Left cardiac atrium (tissue), 4 donors: Measurements from ENCODE around the gene LMAN2. TPM values are rescaled to one million over a fixed set of nuclear protein-coding genes. Genes with fewer than 3 reads are reported as not detected.

Experiments used
- ATAC-seq, 2 donors: fragments of 200-7000 bp; cut with Tn5 transposase; one replicate each; pipeline ENCODE4 v1.9.1; 2020; ENCODE audit warnings: mild to moderate bottlenecking in 2 of 2, moderate library complexity in 2 of 2
- DNase-seq: peaks from one replicate; pipeline ENCODE4 v3.0.0-alpha.2; 2020
- intact Hi-C, 2 donors: fragments of 100-400 bp; cut with DNase I; formaldehyde crosslinking; loops; one replicate each; pipeline versions ENCODE4 v1.14.1 to v1.15.1; 2022 to 2023
- long read RNA-seq: library from polyadenylated mRNA; unstranded; transcript quantifications from one replicate; pipeline ENCODE4 v2.0.0, GENCODE V29; 2021
- total RNA-seq, 2 donors: library from RNA; stranded (reverse); fragmentation: NEBNext Ultra II Directional; extraction: Animal tissue kit (Norgen Biotek cat#: 25700); gene quantifications; one replicate each; pipeline ENCODE4 v1.2.1, GENCODE V29; 2021
- donor health status: DM: no; HTN: yes; CAD: no.
- donor health status: DM: no; HTN: yes; CAD: no; lungs with severe emphysema.
- donor health status: DM: yes; HTN: yes; CAD: no.
- donor health status: Dilated cardiomyopathy.

Gene LMAN2, protein sequence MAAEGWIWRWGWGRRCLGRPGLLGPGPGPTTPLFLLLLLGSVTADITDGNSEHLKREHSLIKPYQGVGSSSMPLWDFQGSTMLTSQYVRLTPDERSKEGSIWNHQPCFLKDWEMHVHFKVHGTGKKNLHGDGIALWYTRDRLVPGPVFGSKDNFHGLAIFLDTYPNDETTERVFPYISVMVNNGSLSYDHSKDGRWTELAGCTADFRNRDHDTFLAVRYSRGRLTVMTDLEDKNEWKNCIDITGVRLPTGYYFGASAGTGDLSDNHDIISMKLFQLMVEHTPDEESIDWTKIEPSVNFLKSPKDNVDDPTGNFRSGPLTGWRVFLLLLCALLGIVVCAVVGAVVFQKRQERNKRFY
- total RNA-seq: 10 to 100 TPM; 76.4 to 77.7 TPM
- long read RNA-seq, transcript LMAN2-201 (8 exons, 1,800 nt): major isoform, 186 of 196 reads
- long read RNA-seq, partial matches to known transcripts: 1 of 196 reads
- long read RNA-seq, other reads (novel, unspliced or antisense): 6 of 196 reads

DNA sequence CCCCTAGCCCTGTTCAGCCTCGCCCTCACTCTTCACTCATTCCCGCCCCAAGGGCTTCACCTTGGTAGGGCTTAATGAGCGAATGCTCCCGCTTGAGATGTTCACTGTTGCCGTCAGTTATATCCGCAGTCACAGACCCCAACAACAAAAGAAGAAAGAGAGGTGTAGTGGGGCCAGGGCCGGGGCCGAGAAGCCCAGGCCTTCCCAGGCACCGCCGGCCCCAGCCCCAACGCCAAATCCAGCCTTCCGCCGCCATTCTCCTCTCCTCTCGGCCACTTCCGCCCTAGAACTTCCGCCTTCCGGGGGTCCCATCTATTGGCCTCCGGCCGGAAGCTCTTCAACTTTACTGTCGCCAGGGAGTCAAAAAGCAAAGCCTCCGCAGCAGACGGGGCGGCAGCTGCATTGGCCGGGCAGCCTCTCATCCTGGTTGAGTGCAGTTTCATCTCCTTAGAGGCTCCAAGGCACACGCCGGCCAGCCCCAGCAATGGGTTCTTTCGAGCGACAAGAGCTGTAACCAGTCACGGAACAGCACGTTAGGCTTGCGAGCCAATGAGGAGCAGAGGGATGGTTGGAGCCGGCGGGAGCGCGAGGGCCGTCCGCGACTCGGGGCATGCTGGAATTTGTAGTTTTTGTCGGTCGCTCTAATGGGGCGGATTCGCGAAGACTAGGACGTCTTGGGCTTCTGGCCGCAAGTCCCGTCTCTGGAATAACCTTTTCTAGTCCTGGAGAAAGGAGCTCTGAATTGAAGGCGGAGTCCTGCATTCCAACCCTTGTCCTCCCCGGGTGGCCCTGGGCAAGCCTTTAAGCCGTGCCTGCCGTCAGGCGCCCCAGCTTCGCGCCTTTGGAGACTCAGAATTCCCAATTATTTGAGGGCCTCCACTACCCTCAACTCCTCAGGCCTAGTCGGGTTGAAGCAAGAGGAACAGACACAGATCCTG is at the start of gene LMAN2:
LMAN2 (minus strand) TSS at position 277 of the 938 bp plus-strand sequence; CDS start at position 256, 21 bp downstream.
- intact Hi-C loops: no loop called here
- peak; percentile 99 for ATAC-seq
- DNase-seq: peak; percentile 95

DNA sequence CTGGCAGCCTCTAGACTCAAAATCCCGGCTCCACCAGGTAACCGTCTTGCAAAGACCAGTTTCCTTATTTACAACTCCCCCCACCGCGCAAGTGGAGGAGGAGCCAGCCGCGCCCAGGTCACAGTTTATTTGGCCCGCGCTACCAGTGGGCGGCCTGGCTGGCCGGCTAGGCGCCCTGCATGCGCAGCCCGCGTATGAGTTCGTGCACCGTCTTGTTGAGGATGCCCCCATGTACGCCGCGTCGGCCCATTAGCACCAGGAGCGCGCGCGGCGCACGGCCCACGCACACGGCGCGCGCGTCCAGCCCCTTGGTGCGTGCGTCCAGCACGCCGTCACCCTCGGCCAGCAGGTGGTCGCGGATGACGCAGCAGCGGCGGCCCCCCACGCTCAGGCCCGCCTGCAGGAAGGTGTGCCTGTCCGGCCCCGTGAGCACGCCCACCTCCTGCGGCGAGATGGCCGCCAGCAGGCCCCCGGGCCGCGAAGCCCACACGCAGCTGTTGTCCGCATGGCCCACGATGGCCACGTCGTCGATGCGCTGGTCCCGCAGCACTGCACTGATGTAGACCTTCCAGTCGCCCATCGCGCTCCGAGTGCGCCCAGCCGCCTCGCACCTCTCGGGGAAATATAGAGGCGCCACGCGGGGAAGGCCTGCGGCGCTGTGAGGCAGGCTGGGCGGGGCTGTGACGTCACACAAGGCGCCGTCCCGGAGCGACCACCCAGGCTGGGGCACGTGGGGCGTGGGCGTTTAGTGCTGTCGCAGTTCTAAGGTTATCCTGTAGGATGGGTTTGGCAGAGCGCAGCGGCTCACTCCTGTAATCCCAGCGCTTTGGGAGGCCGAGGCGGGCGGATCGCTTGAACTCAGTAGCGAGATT is 48.8 kb upstream of the LMAN2 start, which contains the start of gene PFN3:
PFN3 (minus strand) TSS at position 665 of the 872 bp plus-strand sequence; CDS start at position 580, 85 bp downstream.
- intact Hi-C loops: loop anchor here in 1 of 2 donors (10.0 kb wide), 1 partner anchor 665 kb away; no protein-coding TSS in a partner anchor
- ATAC-seq (no peak), DNase-seq (peak; percentile 45)

DNA sequence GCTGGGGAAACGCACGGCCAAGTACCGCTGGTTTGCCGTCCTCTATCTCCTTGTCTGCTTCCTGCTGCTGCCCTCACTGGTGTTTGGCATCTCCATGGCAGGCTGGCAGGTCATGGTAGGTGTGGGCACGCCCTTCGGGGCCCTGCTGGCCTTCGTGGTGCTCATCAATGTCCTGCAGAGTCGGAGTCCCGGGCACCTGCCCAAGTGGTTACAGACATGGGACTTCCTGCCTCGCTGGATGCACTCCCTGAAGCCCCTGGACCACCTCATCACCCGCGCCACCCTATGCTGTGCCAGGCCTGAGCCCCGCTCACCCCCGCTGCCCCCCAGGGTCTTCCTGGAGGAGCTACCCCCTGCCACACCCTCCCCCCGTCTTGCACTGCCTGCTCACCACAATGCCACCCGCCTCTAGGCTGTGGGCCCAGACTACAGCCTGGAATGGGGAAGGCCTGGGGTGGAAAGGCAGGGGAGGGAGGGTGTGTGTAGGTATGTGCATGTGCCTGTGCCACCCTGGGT is 46.5 kb upstream of the LMAN2 start:
- intact Hi-C loops: loop anchor here in 1 of 2 donors (10.0 kb wide), 1 partner anchor 667 kb away; no protein-coding TSS in a partner anchor
- DNase-seq (no peak), ATAC-seq (no peak)

DNA sequence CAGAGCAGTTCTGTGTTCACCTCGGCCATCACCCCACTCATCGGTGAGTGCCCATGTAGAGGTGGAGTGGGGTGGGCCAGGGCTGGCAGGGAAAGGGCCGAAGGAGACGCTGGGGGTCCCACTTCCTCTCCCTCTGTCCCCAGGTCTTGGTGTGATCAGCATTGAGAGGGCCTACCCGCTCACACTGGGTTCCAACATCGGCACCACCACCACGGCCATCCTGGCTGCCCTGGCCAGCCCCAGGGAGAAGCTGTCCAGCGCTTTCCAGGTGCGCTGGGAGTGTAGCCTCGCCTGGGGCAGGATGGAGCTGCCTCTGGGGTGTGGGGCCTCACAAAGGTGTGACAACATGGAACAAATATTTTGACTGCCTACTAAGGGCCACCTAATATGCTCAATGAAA is 45.3 kb upstream of the LMAN2 start:
- DNase-seq (no peak), ATAC-seq (no peak)
- intact Hi-C loops: loop anchor here in 1 of 2 donors (10.0 kb wide), 1 partner anchor 668 kb away; no protein-coding TSS in a partner anchor

DNA sequence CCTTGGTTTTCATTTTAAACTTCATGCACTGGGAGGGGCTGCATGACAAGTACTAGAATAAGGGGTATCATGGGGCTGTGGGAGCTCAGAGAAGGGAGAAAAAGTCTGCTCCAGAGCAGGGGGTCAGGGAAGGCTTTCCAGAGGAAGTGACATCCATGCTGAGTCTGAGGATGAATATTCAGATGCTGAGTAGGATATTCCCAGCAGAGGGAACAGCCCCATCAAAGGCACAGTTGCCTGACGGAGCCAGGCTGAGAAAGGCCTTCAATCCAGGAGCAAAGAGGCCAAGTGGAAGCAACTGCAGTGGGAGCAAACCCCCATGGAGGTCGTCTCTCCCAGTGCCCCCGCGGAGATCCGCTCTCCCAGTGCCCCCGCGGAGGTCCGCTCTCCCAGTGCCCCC is 44.6 kb upstream of the LMAN2 start:
- DNase-seq (no peak), ATAC-seq (no peak)
- intact Hi-C loops: loop anchor here in 1 of 2 donors (10.0 kb wide), 1 partner anchor 669 kb away; no protein-coding TSS in a partner anchor

DNA sequence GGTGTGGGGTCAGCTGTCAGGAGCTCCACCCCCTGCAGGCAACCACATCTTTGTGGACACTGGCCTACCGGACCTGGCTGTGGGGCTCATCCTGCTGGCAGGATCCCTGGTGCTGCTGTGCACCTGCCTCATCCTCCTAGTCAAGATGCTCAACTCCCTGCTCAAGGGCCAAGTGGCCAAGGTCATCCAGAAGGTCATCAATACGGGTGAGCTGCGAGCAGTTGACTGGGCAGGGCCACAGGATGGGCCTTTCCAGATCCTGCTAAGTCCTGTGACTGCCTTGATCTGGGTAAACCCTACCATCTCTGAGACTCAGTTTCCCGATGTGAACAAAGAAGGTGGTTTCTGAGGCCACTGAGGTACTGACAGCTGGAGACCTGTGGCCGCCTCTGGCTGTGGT is 42.5 kb upstream of the LMAN2 start:
- no peak for ATAC-seq
- intact Hi-C loops: loop anchor here (5.0 to 10.0 kb wide), 2 partner anchors 58 to 671 kb away; no protein-coding TSS in a partner anchor
- no peak for DNase-seq

DNA sequence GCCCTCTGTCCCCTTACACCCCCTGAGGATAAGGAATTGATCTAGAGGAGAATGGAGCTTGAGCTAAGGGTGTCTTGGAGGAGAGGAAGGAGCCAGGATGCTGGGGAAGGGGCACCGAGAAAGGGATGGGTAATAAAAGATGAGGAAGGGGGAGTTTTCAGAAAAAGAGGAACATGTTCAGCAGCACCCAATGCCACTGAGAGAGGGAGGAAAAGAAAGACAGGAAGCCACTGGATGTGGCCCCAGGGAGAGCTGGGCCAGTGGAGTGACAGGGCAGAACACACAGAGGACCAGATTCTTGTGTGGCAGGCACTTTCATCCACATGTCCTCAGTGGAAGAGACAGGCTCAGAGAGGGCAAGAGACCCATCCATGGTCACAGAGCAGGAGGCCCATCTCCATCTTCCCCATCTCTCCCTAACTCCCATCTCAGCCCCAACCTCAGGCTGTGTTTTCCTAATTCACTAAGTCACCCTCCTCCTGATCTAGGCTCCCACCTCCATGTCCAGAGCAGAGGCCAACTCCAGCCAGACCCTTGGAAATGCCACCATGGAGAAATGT is 41.8 kb upstream of the LMAN2 start:
- intact Hi-C loops: loop anchor here (5.0 to 10.0 kb wide), 2 partner anchors 59 to 672 kb away; no protein-coding TSS in a partner anchor
- ATAC-seq (no peak), DNase-seq (no peak)

DNA sequence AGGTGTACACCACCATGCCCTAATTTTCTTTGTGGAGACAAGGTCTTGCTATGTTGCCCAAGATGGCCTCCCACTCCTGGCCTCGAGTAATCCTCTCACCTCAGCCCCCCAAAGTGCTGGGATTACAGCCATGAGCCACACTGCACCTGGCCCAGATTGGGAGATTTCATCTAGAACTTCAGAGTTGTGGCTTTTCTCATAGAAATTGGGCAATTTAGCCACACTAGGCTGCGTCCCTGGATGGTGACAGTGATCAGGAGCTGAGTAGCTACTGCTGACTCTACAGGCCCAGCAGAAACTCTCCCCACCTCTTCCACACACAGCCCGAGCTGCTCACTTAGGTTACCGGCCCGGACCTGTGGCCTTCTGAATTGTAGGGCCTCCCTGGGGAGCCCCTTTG is 41.3 kb upstream of the LMAN2 start:
- intact Hi-C loops: loop anchor here (5.0 to 10.0 kb wide), 2 partner anchors 60 to 672 kb away; no protein-coding TSS in a partner anchor
- ATAC-seq (no peak), DNase-seq (no peak)

DNA sequence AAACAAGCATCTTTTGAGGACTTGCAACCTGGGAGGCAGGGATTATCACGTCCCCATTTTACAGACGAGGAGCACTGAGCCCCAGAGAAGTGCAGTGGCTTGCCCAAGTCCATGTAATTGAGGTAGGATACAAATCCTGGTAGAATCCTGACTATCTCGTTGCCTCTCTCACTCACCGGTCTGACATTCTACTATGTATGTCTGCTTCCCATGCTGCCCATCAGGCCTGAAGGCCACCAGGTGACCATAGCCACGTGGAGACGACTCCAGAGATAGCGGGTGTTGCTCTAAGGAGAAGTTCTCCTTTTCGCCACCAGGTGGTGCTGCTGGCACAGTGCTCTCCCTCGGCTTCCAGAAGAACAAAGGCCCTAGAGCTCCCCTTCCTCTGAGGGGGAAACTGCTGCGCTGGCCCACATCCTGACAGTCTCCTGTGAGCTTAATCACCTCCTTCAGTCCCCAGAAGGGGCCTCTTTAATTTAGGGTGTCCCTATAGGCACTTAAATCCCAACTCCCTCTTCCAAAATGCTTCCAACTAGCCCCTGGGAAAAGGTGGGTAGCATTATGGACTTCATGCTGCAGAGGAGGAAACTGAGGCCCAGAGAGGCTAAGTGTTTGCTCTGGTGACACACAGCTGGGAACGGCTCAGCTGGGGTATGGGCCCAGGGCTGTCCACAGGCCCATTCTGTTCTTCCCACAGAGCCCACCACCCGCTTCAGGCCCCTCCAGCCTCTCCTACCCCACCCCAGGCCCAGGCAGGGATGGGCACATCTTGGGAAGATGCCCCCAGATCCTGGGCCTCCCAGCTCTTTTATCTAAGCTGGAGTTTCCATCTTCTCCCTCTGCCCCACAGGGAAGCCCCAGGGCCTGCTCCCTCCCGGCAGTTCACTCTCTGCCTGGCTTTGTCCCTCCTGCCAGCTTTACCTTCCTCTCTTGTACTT is 39.2 kb upstream of the LMAN2 start:
- ATAC-seq (peak; percentile 85 to 88), DNase-seq (peak; percentile 78)
- intact Hi-C loops: loop anchor here (1.0 to 10.0 kb wide), 4 partner anchors 62 to 674 kb away; no protein-coding TSS in a partner anchor

DNA sequence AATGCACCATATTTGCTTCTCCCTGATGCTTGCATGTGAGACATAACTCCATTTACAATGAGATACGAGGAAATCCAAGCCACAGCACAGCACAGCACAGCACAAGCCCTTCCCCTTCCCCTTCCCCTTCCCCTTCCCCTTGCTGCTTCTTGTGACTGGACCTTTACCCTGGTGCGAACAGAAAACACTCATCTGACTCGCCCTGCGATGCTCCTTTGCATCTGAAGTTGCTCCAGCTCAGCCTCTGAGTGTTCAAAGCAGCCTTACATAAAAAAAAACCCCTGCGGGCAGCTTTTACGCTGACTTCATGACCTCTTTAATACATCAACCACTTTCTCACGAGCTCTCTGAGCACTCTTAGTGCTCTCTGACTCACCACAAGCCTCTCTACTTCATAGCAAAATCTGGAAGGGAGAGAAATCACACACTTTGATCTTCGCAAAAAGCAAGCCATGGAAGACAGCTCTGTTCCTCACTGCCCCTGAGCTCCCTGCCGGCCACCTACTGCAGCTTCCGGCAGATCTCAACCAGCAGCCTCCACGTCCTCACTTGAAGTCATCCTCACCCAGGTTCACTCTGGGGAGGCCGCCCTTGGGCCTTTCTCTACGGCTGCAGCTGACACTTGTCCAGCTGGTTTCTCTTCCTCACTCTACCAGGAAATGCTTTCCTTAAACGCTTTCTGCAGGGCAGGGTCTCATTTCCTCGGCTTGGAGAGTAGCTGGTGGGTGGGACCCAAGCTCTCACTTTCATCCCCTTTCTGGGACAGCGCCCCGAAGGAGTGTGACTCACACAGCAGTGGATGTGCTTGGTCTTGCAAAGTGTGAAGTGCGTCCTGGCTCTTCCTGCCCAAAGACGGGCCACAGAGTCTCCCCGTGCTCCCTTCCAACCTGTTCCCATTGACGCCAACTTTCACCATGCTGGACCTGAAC is 38.0 kb upstream of the LMAN2 start:
- DNase-seq (no peak), ATAC-seq (peak in 1 of 2 donors; percentile 46)
- intact Hi-C loops: loop anchor here (1.0 to 10.0 kb wide), 5 partner anchors 63 to 675 kb away; no protein-coding TSS in a partner anchor

DNA sequence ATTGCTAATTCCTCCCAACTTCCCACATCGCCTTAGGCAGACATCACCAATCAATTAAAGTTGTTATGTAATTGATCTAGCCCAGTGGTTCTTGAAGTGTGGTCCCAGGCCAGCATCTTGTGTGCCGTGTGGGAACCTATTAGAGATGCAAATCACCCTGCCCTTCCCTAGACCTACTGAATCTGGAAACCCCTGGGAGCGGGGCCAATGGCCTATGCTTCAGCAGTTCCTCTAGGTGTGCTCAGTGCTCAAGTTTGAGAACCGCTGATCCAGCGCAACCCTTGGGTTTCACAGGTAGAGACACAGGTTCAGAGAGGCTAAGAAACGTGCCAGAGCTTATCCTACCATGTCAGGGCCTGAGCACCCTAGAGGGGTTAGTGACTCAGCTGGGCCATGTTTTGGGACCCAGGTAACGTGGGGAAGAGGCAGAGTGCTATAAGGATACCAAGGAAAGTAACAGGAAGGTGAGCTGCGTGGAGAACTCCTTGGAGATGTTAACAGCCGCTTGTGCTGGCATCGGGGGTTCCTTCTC is 37.1 kb upstream of the LMAN2 start:
- DNase-seq (no peak), ATAC-seq (no peak)
- intact Hi-C loops: loop anchor here in 1 of 2 donors (5.0 kb wide), 1 partner anchor 114 kb away; no protein-coding TSS in a partner anchor

DNA sequence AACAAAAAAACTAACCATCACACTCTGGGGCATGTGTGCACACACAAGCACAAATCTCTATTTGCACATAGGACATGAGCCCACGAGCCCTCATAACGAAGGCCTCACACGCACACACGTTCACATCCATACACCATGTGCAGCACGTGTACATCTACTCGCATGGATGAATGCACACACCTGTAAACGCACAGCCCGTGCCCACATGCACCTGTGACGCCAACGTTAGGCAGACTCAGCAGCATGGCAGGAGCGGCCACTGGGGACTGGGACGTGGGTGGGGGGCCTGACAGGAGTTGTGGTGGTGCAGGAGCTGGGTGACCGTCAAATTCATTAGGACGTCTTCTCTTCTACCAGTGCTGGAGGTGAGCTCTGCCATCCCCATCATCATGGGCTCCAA is 35.9 kb upstream of the LMAN2 start:
- DNase-seq: no peak
- ATAC-seq: no peak
- intact Hi-C loops: loop anchor here in 1 of 2 donors (5.0 kb wide), 1 partner anchor 115 kb away; no protein-coding TSS in a partner anchor

DNA sequence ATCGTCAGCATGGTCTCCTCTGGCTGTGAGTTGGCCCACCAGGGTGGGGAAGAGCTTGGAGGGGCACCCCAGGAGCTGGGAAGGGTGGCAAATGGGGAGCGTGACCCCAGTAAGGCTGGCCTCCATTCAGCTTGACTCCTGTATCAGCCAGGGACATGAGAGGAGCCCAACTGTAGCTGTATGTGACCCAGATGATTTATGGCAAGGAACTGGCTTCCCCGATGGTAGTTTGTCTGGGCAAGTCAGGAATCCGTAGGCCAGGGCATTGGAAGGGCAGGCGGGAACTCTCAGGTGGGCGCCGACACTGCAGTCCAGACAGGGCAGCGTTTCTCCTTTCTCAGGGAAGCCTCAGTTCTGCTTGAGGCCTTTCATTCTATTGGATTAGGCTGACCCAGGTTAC is 35.1 kb upstream of the LMAN2 start:
- intact Hi-C loops: loop anchor here in 1 of 2 donors (5.0 kb wide), 1 partner anchor 116 kb away; no protein-coding TSS in a partner anchor
- DNase-seq: no peak
- ATAC-seq: no peak

DNA sequence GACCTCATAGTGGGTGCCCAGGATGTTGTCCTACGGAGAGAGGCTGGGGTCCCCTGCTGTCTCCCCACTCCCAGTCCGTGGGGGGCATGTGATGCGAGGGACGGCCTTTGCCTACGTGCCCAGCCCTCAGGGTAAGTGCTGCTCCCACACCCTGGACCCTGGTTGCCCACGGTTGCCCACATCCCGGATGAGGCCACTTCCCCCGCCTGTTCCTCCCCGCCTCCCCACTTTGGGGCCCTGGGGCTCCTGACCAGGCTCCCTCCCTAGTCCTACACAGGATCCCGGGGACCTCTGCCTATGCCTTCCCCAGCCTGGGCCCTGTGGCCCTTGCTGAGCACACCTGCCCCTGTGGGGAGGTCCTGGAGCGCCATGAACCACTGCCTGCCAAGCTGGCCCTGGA is 34.3 kb upstream of the LMAN2 start:
- ATAC-seq: no peak
- DNase-seq: no peak
- intact Hi-C loops: loop anchor here in 1 of 2 donors (5.0 kb wide), 1 partner anchor 117 kb away; no protein-coding TSS in a partner anchor

DNA sequence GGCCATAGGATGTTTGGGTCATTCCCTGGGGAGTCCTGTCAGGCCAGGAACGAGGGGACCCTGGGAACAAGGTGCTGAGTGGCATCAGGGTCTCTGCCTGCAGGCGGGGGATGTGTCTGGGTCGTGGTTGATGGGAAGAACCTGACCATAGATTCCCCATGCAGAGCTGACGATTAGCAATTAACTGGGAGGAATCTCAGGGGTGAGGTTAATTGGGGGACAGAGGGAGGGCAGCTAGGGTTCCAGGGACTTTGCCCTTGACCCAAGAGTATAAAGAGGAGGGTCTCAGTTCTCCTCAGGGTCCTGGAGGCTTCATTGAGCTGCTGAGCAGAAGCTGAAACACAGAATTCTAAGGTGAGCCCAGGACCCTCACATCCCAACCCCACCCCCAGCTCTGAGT is 32.7 kb upstream of the LMAN2 start, which contains the start of gene SLC34A1:
SLC34A1 (plus strand) TSS at position 301 of the 400 bp plus-strand sequence. CDS start 1,308 bp downstream, outside the sequence.
- DNase-seq (no peak), ATAC-seq (no peak)
- intact Hi-C loops: loop anchor here in 1 of 2 donors (5.0 kb wide), 1 partner anchor 67 kb away; no protein-coding TSS in a partner anchor
